ENCODE results near the gene SKA2. TPM values are rescaled to one million over a fixed set of nuclear protein-coding genes. Genes with fewer than 3 reads are reported as not detected.

Gene SKA2
- total RNA-seq, 6 experiments from 2014 or later, result 12.2 to 23.1 (median 13.5) TPM

DNA sequence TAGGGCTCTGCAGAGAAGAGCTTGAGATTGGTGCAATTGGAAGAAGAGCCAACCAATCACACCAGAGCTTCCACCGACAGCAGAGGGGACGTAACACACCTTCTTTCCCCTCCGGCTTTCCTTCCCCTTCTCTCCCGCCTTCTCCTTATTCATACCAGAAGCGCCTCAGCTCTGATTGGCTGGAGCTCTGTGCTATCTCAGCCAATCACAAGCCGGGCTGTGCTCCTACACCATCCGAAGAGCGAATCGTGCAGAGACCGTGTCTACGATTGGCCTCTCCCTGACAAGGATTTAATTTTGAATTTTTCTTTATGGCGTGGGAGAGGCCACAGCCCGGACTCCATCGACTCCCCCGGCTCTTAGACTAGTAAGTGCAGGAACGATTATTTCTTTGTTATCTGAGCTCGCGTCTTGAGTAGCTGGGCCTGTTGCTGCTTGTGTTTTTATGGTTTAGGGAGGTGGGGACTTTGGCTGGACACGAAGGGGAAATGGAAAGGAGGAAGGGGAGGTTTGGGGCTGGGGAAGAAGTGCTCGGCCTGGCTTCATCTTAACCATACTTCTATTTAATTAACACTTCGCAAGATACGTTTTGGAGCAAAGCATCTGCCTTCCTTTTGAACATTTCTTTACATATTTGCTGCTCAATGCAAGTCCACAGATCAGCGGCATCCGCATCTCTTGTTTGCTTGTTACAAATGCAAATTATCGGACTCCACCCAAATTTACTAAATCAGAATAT lies 622 bp upstream of the SKA2 start, which contains the start of gene PRR11:
Gene PRR11, plus strand, starts transcription at position 308 of the 739 bp plus-strand sequence. CDS start 14,007 bp downstream, outside the sequence.
- H3K4me1 ChIP-seq, result peaks cover 0 to 7% (median 2%) of the 10 kb centered on the region in 4 donors
- no peaks in the 10 kb centered on the region for H3K9me3 ChIP-seq
- DNase-seq, result peak; percentile 91 to 96 (median 93)
- peak within 1 kb of the TSS; percentile 42 to 60 (median 53) for H3K27ac ChIP-seq
- no peaks in the 10 kb centered on the region for H3K27me3 ChIP-seq
- peak; percentile 89 to 95 (median 92) for ATAC-seq
- WGBS (ENCODE audit: insufficient coverage, low coverage, low lambda C conversion rate, missing lambda C conversion rate), result 2% methylated on average over 25 of the region's 25 CpGs
- H3K36me3 ChIP-seq, result no peaks in the 10 kb centered on the region
- intact Hi-C loops (cut with DNase I), result no loop called here
- H3K4me3 ChIP-seq, result peak within 1 kb of the TSS; percentile 80 to 86 (median 84)
- no peak for TF ChIP-seq POLR2A (IDR thresholded peaks at IDR 0.05)
- TF ChIP-seq CTCF (IDR thresholded peaks at IDR 0.05), result no peak

GRCh38 chr17:59154292-59154720 lies 680 bp downstream of the SKA2 start:
- Histone ChIP-seq H3K4me3 (peak overlapping the region; percentile 80 to 86 (median 84)), H3K9me3 (no peaks in the 10 kb centered on the region), H3K27me3 (no peaks in the 10 kb centered on the region), H3K27ac (peak overlapping the region; percentile 42 to 60 (median 53)), H3K36me3 (no peaks in the 10 kb centered on the region), H3K4me1 (peaks cover 0 to 7% (median 2%) of the 10 kb centered on the region in 4 donors)
- WGBS (ENCODE audit: insufficient coverage, low coverage, low lambda C conversion rate, missing lambda C conversion rate), result 1% methylated on average over 25 of the region's 25 CpGs
- DNase-seq (peak in 2 of 3 donors; percentile 55 to 59), ATAC-seq (peak in 1 of 4 donors; percentile 11)
- intact Hi-C loops (cut with DNase I), result no loop called here
- TF ChIP-seq CTCF (IDR thresholded peaks at IDR 0.05) (no peak), POLR2A (IDR thresholded peaks at IDR 0.05) (no peak)

- H3K27ac ChIP-seq, result no peak overlapping the region
- H3K36me3 ChIP-seq, result no peaks in the 10 kb centered on the region
- H3K9me3 ChIP-seq, result no peaks in the 10 kb centered on the region
- H3K4me3 ChIP-seq, result no peak overlapping the region
- intact Hi-C loops (cut with DNase I), result no loop called here
- DNase-seq, result no peak
- H3K27me3 ChIP-seq, result no peaks in the 10 kb centered on the region
- 59% methylated on average over 1 of the region's 1 CpG for WGBS (ENCODE audit: insufficient coverage, low coverage, low lambda C conversion rate, missing lambda C conversion rate)
- H3K4me1 ChIP-seq, result peaks cover 0 to 7% (median 2%) of the 10 kb centered on the region in 4 donors
- ATAC-seq, result no peak
- TF ChIP-seq POLR2A (IDR thresholded peaks at IDR 0.05) (no peak), CTCF (IDR thresholded peaks at IDR 0.05) (no peak)
Observed at GRCh38 chr17:59152925-59153324, 2.1 kb downstream of the SKA2 start.

- ATAC-seq (no peak), DNase-seq (no peak)
- WGBS (ENCODE audit: insufficient coverage, low coverage, low lambda C conversion rate, missing lambda C conversion rate), result 79% methylated on average over 1 of the region's 1 CpG
- intact Hi-C loops (cut with DNase I), result no loop called here
- Histone ChIP-seq H3K4me1 (peaks cover 0 to 7% (median 2%) of the 10 kb centered on the region in 4 donors), H3K4me3 (no peak overlapping the region), H3K27ac (no peak overlapping the region), H3K9me3 (no peaks in the 10 kb centered on the region), H3K36me3 (no peaks in the 10 kb centered on the region), H3K27me3 (no peaks in the 10 kb centered on the region)
- TF ChIP-seq CTCF (IDR thresholded peaks at IDR 0.05), result no peak
- TF ChIP-seq POLR2A (IDR thresholded peaks at IDR 0.05), result no peak
Observed at GRCh38 chr17:59151591-59151990, 3.4 kb downstream of the SKA2 start.

Data from right lobe of liver (tissue), 6 donors.